ENCODE results near the gene RNF227. TPM values are rescaled to one million over a fixed set of nuclear protein-coding genes. Genes with fewer than 3 reads are reported as not detected.
A peak's percentile ranks its signal among the peaks of the same experiment; 100 is the strongest.

RNF227 gene
- total RNA-seq, 1 experiment from 2014 or later = 0.83 TPM

- TF ChIP-seq AFF4 (CRISPR knock-in tag; IDR thresholded peaks at IDR 0.05; ENCODE audit: borderline replicate concordance) (no peak), ZSCAN18 (CRISPR knock-in tag; IDR thresholded peaks at IDR 0.05) (no peak), ZBTB21 (CRISPR knock-in tag; IDR thresholded peaks at IDR 0.05; ENCODE audit: borderline replicate concordance) (no peak), MAX (CRISPR knock-in tag; IDR thresholded peaks at IDR 0.05) (no peak), TEAD1 (CRISPR knock-in tag; IDR thresholded peaks at IDR 0.05) (no peak), TP53 (CRISPR knock-in tag; IDR thresholded peaks at IDR 0.05) (no peak), PRDM15 (CRISPR knock-in tag; IDR thresholded peaks at IDR 0.05) (no peak), ZNF423 (CRISPR knock-in tag; IDR thresholded peaks at IDR 0.05) (no peak), ETV6 (CRISPR knock-in tag; IDR thresholded peaks at IDR 0.05) (no peak), JAZF1 (CRISPR knock-in tag; IDR thresholded peaks at IDR 0.05) (no peak)
- TF ChIP-seq, protein P1, sequence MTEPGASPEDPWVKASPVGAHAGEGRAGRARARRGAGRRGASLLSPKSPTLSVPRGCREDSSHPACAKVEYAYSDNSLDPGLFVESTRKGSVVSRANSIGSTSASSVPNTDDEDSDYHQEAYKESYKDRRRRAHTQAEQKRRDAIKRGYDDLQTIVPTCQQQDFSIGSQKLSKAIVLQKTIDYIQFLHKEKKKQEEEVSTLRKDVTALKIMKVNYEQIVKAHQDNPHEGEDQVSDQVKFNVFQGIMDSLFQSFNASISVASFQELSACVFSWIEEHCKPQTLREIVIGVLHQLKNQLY (CRISPR knock-in tag; IDR thresholded peaks at IDR 0.05) = no peak
Measured at GRCh38 chr17:7935859-7936258, 19.8 kb upstream of the RNF227 start (continued).

DNA sequence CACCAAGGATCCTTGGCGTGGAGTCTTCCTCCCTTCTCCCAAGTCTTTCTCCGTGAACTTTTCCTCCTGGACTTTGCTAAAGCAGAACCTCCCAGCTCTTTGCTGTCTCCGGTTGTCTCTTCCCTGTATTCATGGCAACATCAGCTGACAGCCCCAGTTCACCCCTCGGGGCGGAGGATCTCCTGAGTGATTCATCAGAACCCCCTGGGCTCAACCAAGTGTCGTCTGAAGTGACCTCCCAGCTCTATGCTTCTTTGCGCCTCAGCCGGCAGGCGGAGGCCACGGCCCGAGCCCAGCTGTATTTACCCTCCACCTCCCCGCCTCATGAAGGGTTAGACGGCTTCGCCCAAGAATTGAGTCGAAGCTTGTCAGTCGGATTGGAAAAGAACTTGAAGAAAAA lies 16.9 kb upstream of the RNF227 start:
- no peak overlapping the region for H3K27ac Mint-ChIP-seq
- H3K4me1 Mint-ChIP-seq = peaks cover 32% of the 10 kb centered on the region
- ATAC-seq (no peak), DNase-seq (ENCODE audit: low spot score) (peak; percentile 26)
- ChIA-PET CTCF (interaction anchor here (0.7 to 4.8 kb wide), 22 partner anchors 10 to 177 kb away, joined by 3 to 82 read pairs (median 5); partner anchors contain the start of genes KDM6B and NAA38), POLR2A (interaction anchor here (0.9 to 1.6 kb wide), 2 partner anchors 36 to 71 kb away, joined by 3 read pairs; no protein-coding TSS in a partner anchor)
- H3K36me3 Mint-ChIP-seq = peaks cover 19% of the 10 kb centered on the region
- H3K27me3 Mint-ChIP-seq (ENCODE audit: low read depth) = peaks cover 27% of the 10 kb centered on the region
- peak overlapping the region; percentile 100 for H3K4me3 Mint-ChIP-seq
- no peaks in the 10 kb centered on the region for H3K9me3 Mint-ChIP-seq
- TF ChIP-seq ZNF121 (CRISPR knock-in tag; IDR thresholded peaks at IDR 0.05) (no peak), ZNF232 (CRISPR knock-in tag; IDR thresholded peaks at IDR 0.05) (no peak), ZNF425 (CRISPR knock-in tag; conservative IDR thresholded peaks at IDR 0.05) (no peak), SP1 (CRISPR knock-in tag; conservative IDR thresholded peaks at IDR 0.05) (no peak), EMX1 (CRISPR knock-in tag; IDR thresholded peaks at IDR 0.05) (no peak), FOXK1 (CRISPR knock-in tag; IDR thresholded peaks at IDR 0.05) (no peak), PRRX2 (CRISPR knock-in tag; IDR thresholded peaks at IDR 0.05) (no peak), E2F4 (CRISPR knock-in tag; IDR thresholded peaks at IDR 0.05; ENCODE audit: borderline replicate concordance, low read depth) (no peak), IRF2 (CRISPR knock-in tag; IDR thresholded peaks at IDR 0.05; ENCODE audit: borderline replicate concordance, low read depth) (no peak), NFATC4 (CRISPR knock-in tag; IDR thresholded peaks at IDR 0.05) (no peak)
- TF ChIP-seq, protein P1 (CRISPR knock-in tag; IDR thresholded peaks at IDR 0.05) = no peak
- TF ChIP-seq, protein P2, sequence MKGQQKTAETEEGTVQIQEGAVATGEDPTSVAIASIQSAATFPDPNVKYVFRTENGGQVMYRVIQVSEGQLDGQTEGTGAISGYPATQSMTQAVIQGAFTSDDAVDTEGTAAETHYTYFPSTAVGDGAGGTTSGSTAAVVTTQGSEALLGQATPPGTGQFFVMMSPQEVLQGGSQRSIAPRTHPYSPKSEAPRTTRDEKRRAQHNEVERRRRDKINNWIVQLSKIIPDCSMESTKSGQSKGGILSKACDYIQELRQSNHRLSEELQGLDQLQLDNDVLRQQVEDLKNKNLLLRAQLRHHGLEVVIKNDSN (CRISPR knock-in tag; IDR thresholded peaks at IDR 0.05) = no peak
